Measurements from ENCODE around the gene CEMP1.

CEMP1 gene

DNA sequence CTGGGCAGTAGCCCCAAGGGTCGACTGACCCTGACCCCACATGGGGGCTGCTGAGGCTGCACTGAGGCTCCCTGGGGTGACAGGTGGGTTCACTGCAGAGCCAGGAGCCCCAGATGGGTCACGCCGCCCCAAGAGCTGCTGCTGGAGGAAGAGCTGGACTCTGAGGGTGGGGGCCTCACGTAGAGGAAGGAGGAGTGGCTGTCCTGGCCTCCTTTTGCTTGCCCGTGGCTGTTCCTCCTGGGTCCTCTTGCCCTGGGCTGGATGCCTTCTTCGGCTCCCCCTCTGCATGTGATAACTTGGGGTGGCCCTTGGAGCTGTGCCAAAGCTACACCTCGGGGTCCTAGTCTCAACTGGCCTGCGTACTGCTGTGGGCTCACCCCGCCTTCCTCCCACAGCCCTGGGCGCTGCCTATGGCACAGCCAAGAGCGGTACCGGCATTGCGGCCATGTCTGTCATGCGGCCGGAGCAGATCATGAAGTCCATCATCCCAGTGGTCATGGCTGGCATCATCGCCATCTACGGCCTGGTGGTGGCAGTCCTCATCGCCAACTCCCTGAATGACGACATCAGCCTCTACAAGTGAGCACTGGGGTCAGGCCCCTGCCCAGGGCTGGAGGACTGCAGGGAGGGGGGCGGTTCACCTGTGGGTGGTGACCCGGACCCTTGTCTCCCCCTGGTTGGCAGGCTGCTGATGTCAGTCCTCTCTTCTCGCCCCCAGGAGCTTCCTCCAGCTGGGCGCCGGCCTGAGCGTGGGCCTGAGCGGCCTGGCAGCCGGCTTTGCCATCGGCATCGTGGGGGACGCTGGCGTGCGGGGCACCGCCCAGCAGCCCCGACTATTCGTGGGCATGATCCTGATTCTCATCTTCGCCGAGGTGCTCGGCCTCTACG is 12.1 kb downstream of the CEMP1 start:
- FAIRE-seq, result no peak

DNA sequence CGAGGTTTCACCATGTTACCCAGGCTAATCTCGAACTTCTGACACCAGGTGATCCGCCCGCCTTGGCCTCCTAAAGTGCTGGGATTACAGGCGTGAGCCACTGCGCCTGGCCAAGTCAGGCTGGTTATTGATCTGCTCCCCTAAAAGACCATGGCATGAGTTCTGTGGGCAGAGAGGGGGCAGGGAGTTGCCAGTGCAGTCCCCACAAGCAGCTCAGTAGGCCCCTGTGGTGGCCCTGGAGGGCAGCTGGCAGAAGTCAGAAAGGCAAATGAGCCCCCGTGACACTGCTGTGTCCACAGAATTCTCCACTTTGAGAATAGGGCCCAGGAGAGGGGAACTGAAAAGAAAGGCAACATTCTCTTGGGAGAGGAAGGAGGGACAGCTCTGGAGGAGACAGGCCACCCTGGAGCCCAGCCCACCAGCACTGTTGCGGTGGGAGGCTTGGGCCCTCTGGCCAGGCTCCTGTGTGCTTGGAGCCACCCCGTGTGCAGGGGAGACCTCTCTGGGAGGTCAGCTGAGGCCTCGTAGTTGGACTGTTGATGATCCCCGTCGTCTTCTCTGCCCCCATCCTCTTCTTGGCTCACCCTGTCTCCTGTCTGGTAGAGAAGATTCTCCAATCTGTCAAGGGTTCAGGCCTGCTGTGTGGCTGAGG is 13.1 kb downstream of the CEMP1 start:
- FAIRE-seq, result no peak

DNA sequence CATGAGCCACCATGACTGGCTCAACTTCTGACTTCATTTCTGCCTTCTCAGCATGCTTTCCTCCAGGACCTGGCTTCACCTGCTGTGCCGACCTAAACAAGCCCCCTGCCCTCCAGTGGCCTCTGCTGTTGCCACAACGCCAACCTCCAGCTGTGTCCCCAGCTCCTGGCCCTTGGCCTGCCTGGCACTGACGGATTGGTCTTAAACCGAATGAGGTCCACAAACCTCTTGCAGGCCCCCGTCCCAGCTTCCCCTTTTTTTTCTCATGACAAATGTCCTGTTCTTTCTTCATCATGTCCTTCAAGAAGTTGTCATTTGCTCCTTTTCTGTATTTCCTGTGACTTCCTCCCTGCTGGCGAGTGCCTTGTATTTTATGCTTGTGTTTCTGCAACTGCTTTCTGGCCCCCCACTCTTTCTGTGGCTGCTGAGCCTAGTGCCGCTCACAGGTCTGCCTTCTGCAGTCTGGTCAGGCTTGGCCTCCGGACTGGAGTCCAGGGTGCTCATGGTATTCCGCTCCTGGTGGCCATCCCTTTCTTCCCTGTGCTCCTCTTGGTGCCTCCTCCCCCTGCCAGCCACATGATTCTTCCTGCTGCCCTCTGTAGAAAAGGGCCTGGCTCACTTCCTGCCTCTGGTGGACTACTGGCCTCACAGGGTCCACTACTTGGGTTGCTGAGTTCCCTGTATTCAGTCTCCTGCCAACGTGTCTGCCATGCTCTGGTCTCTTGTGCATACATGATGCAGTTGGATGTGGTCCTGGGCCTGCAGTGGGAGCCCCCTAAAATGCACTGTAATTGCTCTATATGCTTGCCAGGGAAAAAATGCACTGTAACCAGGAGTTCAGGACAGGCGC is 14.6 kb downstream of the CEMP1 start:
- FAIRE-seq, result no peak

DNA sequence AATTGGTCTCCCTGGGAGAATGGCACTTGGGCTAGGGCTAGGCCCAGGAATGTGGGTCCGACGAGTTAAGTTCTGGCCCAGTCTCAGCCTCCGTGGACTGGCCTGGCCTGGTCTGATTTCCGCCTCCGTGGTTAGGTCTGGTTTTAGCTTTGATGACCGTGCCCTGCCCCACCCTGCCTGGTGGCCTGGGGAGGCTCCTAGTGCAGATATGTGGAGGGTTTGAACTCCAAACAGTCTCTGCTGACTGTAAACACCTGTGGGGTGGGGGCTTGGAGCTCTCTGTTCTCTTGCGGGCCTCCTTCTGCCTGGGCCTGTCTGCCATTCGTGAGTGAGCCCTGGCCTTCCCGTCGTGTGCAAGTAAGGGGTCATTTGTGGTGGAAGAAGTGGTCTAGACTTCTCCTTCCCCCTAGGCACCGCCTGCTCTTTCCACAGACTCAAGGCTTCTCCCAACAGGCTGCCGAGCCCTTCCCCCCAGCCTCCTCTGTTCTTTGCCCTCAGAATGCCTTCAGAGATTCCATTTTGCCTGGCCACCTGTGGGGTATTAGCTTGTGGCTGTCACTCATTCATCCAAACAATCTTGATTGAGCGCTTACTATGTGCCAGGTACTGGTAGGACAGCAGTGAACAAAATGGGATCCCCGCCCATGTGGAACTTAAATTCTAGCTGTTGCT is 15.9 kb downstream of the CEMP1 start:
- FAIRE-seq, result no peak

DNA sequence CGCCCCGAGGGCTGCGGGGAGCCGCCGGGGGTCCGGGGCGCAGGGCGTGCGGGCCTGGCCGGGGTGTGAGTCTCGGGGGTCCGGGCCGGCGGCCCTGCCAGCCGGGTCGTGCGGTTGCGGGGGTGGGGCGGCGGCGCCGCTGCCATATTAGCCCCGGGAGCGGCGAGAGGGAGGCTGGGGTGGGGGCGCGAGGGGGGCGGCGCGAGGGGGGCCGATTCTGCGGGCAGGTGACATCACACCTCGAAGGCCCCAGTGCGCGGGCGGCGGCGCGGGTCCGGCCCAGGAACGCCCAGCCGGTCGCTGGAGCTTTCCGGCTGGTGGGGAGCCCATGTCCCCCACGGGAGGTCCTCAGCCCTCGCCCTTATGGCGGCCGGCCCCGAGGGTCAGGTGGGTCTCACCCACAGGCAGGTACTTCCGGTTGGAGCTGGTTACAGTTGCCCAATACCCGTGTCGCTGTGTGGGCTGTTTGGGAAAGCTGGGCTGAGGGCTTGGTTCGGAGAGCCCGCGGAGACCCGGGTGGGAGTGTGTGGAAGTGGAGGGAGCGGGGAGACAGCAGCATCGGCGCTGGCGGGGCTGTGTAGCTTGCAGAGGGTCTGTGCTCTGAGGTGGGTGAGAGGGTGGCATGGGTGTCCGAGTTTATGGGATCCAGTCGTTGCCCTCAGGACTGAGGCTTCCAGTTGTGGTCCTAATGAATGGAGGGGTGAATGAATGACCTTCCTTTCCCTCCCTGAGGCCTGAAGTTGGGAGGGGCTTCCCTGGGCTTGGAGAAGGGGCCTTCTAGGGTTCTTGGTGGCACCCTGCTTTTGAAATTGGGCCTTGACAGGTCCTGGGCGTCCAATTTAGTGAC is 16.7 kb downstream of the CEMP1 start:
- no peak for FAIRE-seq

DNA sequence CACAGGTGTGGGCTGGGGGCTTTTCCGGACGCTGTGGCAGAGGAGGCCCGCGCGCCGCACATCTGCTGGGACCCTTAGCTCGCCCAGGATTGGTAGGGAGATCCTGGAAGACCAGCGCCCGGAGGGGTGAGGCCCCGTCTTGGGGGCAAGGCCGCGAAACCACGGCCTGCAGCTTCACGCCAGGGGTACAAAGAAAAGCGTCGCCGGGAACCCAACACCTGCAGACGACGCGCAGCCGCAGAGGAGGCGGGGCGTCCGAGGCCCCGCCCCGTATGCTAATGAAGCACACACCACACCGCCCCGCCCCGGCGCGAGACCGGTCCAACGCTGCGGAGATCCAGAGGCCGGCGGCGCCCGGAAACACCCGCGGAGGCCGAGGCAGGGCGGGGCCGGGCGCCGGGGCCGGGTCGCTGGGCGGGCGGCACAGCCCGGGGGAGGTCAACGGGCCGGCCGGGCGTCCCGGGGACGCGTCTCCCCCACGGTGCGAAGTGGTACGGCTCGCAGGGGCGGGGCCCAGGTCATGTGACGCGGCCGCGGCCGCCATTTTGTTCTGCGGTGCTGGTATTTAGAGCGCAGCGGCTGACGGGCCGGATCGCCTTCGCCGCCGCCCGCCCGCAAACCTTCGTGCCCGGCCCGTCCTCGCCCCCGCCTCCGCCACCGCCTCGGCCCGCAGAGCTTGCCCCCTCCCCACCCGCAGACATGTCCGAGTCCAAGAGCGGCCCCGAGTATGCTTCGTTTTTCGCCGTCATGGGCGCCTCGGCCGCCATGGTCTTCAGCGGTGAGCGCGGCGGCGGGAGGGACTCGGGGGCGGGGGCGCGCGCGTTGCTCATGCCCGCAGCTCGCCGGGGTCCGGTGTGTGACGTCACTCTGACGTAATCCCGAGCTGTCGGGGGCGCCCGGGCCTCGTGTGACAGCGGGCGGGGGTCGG is 17.5 kb downstream of the CEMP1 start, which contains the start of gene ATP6V0C:
ATP6V0C (plus strand) TSS at position 548 of the 928 bp plus-strand sequence; CDS start at position 700, 152 bp downstream.
- no peak for FAIRE-seq

DNA sequence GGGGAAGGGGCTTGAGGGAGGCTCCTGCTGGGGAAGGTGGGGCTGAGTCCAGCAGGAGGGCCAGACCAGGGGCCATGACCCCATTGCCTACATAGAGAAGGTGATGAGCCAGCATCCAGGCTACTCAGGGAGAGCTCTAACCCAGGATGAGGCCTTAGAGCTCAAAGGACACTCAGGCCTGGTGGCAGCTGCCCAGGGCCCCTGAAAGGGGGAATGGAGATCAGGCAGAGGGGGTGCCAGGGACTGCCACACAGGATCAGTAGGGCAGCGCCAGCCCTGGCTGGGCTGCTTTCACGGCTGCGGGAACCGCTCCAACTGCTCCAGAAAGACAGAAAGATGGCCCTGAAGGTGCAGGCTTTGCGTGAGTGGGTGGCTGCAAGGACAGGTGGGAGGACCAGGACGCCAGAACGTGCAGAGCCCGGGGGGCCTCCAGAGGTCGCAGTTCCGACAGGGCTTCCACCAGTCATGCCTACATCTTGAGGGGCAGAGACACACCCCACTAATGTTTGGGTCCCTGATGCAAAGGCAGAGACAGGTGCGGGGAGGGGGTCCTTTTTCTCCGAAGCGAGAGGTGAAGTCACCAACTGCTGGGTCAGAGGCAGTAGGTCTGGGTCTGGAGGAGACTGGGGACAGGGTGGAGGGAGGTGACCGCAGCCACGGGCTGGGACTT is 18.3 kb downstream of the CEMP1 start:
- FAIRE-seq, result no peak

DNA sequence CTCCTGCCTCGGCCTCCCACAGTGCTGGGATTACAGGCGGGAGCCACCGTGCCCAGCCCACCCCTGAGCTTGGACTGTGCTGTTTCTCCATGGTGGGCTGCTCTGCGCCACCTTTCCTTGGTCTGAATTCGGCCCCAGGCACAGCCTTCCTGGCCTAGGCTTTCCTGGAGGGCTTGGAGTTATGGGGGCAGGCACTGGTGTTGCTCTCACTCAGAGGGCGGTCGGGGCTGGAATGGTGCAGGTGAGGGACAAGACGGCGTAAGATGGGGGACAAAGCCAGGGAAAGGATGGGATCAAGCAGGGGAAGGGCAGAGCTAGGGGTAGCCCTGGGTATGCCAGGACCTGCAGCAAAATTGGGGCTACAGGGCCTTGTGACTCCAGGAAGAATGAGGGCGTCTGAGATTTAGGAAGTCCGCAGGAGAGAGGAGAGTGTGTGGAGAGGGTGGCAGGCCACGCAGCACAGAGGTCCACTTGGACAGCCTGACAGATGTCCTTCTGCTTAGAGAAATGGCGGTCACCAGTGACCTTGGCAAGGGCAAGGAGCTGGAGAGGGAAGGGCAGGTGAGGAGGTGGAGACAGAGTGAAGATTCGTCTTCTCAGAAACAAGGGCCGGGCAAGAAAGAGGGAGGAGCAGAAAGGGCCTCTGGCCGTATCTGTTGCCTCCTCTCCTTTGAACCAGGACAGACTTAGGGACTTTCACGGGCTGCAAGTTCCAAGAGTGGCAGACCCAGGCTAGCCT is 19.0 kb downstream of the CEMP1 start:
- FAIRE-seq, result no peak

DNA sequence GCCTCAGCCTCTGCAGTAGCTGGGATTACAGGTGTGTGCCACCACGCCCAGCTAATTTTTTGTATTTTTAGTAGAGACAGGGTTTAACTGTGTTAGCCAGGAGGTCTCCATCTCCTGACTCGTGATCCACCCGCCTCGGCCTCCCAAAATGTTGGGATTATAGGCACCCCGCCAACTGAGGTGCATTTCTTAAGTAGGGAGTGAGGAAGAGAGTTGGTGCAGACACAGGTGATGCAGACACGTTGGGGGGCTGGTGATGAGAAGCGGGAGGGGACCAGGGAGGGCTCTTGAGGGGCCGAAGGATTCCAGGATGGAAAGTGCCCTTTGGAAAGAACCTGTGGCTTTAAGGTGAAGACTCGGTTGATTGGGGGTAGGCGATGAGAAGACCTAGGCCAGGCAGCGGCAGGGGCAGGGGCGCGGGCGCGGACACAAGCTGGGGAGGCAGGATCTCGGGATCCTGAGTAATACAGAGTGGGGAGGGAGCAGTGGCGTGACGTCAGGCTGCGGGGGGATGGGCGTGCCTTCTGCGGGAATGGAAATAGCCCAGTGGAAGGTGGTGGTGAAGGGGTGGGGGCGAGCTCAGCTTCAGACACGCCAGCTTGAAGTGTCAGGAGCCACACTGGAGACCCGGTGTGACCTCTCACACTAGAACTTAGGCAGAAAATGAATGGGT is 19.9 kb downstream of the CEMP1 start:
- no peak for FAIRE-seq

DNA sequence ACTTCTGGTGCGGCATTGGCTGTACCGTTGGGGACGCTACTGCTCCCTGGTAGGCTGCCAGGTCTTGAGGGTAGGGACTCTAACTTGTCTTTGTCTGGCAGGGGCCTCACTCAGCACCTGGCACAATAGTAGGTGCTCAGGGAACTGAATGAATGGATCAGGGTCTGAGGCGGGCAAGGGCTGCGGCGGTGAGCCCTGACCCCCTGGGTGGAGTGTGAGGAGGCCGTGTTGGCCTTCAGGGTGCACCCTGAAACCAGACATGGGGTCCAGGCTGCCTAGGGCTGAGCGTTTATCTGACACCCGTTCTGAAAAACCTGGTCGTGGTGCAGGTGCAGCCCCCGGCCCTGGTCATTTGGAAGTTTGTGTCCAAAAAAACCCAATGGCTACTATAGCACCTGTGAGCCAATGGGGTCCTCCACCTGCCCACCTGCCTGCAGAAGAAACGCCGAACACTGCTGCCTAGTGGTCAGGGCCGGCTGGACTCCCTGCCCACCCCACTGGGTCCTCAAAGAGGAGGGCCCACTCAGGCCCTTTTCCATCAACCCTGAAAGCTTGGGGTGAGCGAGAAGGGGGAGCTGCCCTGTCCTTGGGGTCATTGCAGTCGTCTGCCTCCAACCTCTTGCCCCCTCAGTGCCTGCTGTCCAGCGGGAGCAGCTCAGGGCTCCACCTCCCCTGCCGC is 22.3 kb downstream of the CEMP1 start:
- FAIRE-seq, result no peak

DNA sequence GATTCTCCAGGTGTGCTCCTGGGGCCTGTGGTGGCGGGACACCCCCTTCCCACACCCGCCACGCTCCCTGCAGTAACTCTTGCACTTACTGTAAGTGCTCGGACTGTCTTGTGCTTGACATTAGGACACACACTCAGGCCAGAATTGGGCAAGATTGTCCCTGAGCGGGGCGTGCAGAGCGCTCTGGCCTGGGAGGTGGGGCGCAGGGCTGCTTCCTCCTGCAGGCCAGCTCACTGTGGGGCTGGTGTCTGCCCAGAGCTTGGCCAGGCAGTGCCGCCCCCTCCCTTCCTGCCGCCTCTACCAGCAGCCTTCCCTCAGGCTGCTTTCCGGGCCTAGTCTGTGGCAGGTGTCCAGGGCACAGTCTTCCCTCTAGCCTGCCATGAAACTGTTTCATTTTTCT is 23.5 kb downstream of the CEMP1 start:
- FAIRE-seq, result no peak

DNA sequence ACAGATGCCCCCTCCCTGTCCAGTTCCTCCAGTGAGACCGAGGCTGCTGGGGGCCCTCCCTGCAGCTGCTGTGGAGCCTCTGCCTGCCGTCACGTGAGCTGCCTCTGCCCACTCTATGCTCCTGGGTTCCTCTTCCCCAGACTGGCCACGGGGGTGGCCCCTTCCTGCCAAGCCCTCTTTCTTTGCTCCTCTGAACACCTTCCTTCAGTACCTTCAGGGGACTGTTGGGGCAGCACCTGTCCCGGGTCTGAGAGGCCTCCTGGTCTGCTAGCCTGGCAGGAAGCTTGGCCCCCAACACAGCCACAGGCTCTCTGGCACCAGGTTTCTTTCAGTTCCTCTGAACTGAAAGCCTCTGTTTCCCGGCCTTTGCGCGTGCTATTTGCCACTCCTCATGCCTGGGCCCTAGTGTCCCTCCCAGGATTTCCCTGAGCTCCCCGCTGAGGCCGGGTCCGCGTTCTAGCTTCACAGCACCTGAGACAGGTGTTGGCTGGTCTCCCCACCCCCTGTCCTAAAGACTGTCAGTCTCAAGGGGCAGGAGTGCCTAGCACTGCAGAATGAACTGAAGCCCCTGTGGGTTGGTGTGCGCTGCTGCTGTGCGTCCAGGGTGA is 24.1 kb downstream of the CEMP1 start:
- FAIRE-seq, result no peak

DNA sequence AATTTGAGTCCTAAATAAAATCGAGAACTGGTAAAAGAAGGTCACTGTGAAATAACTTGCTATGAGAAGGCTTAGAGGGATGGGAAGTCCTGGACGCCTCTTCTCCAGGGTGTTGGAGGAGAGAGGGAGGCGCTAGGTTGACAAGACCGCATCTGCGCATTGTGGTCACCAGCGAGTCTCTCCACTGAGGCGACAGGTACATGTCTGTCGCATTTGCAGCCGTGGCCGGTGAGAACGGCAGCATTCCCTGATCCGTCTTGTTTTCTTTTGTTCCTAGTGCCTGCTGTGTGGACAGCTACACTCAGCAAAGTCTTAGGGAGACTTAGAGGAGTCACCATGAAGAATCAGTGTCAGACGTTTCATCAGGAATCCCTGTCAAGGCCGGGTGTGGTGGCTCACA is 25.5 kb downstream of the CEMP1 start:
- FAIRE-seq, result no peak

DNA sequence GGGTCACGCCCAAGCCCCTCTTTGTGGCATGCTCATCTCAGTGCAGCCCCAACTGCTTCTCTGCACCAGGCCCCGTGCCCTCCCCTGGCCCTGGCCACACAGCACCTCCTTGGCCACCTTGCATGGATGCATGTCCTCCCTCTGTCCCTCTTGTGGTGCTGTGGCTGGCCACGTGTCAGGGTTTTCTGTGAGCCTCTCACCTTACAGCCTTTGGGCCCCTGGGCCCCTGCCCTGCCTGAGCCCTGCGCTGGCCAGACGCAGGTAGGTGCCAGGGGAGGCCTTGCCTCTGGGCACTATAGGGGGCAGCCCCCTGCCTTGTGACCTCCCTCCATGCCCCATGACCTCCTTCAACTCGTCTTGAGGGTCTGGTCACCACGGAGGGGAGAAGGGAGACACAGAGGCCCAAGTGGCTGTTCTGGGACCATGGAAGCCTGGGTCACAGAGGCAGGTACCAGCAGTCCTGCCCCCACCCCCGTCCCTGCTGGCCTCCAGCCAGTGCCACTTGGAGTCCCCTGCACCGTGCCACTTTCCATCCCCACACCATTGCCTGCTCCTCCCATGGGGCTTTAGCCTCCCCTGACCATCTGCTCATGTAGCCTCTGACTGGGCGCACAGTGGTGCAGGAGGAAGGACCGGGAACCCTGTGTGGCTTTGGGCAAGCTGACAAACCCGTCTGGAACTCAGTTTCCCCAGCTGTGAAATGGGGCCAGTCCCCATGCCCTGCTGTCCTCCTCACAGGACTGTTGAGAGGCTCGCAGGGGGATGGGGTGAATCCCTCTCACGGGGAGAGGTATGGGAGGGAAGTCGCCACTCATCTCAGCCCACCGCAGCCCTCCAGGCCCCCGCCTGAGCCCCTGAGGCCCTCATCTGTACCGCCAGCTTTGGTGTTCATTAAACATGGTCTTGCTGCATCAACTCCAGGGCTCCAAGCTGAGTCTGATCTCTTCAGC is 29.0 kb downstream of the CEMP1 start:
- no peak for FAIRE-seq

DNA sequence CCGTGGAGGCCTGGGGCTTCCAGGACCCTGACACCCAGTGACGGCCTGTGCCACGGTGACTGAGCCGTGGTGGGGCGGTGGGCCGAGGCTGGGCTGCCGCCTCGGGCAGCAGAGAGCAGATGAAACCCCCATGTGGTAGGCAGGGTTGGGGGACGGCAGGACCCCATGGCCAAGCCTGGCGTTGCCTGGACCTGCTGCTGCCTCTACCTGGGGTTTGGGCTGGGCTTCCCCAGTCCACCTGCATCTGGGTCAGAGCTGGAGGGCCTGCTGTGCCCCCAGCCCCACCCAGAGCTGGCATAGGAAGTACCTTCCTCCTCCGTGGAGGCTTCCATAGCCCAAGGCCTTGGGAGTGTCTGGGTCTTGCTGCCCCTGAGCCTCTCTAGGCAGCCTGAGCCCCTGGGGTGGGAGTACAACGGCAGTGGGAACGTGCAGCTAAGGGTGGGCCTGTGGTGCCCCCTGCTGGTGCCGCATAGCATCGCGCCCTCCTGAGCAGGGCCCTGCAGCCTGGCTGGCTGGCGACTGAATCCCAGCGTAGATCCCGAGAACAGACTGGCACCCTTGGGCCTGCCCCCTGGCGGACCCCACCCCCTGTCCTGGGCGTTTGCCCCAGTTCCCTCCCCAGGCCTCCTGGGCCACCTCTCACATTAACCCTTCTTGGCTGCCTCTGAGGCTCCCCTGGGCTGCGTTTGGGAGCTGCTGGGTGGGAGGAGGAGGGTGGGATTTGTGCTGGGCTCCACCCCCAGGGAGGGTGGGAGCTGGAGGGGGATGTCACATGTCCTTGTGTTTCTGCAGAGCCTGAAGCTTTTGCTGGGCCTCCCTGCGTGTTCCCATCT is 30.1 kb downstream of the CEMP1 start:
- FAIRE-seq, result no peak
